Measurements from ENCODE around the gene SLC5A10.

- TF ChIP-seq ZFX (IDR thresholded peaks at IDR 0.05; ENCODE audit: borderline replicate concordance) (no peak), CTCF (IDR thresholded peaks at IDR 0.05) (no peak)
Measured at GRCh38 chr17:18978655-18979054, 26.7 kb downstream of the SLC5A10 start.
